RPMI7951 (cell line): ENCODE data around the gene MAGI1. TPM values are rescaled to one million over a fixed set of nuclear protein-coding genes. Genes with fewer than 3 reads are reported as not detected.
A peak's percentile ranks its signal among the peaks of the same experiment; 100 is the strongest.

Source experiments
- DNase-seq: peaks from one replicate; pipeline ENCODE4 v3.0.0-alpha.2; 2012; ENCODE audit warnings: low read depth
- total RNA-seq: library from RNA; depleted of rRNA; stranded (reverse); fragments of >200 nt; shearing (Covaris generic); gene quantifications from 2 replicates; pipeline ENCODE4 v1.2.3, GENCODE V29; 2014

Gene MAGI1
- total RNA-seq, 1 experiment from 2014 or later, result 4.1 TPM

GRCh38 chr3:65671004-65671403 is 367.7 kb downstream of the MAGI1 start:
- no peak for DNase-seq

- DNase-seq, result peak; percentile 23
Measured at GRCh38 chr3:65669163-65669875, 369.4 kb downstream of the MAGI1 start.

- DNase-seq, result no peak
Measured at GRCh38 chr3:65667963-65668362, 370.8 kb downstream of the MAGI1 start.

- peak; percentile 27 for DNase-seq
Measured at GRCh38 chr3:65666448-65667091, 372.1 kb downstream of the MAGI1 start.

GRCh38 chr3:65665915-65666314 is 372.8 kb downstream of the MAGI1 start:
- no peak for DNase-seq

- DNase-seq, result no peak
Measured at GRCh38 chr3:65664931-65665330, 373.8 kb downstream of the MAGI1 start.

GRCh38 chr3:65664446-65664845 is 374.3 kb downstream of the MAGI1 start:
- no peak for DNase-seq

GRCh38 chr3:65662095-65662494 is 376.6 kb downstream of the MAGI1 start:
- no peak for DNase-seq

GRCh38 chr3:65660000-65660598 is 378.6 kb downstream of the MAGI1 start:
- DNase-seq, result no peak

GRCh38 chr3:65659396-65659795 is 379.3 kb downstream of the MAGI1 start:
- peak; percentile 37 for DNase-seq

- no peak for DNase-seq
Measured at GRCh38 chr3:65658401-65658800, 380.3 kb downstream of the MAGI1 start.

GRCh38 chr3:65655061-65655460 is 383.7 kb downstream of the MAGI1 start:
- DNase-seq, result no peak

- no peak for DNase-seq
Measured at GRCh38 chr3:65653731-65654130, 385.0 kb downstream of the MAGI1 start.

GRCh38 chr3:65650247-65650646 is 388.5 kb downstream of the MAGI1 start:
- no peak for DNase-seq

- DNase-seq, result no peak
Measured at GRCh38 chr3:65647369-65647768, 391.3 kb downstream of the MAGI1 start.

- DNase-seq, result no peak
Measured at GRCh38 chr3:65642883-65643282, 395.8 kb downstream of the MAGI1 start.

- no peak for DNase-seq
Measured at GRCh38 chr3:65641777-65642176, 396.9 kb downstream of the MAGI1 start.

GRCh38 chr3:65641045-65641444 is 397.7 kb downstream of the MAGI1 start:
- no peak for DNase-seq

- no peak for DNase-seq
Measured at GRCh38 chr3:65639444-65639843, 399.3 kb downstream of the MAGI1 start.

GRCh38 chr3:65638301-65638700 is 400.4 kb downstream of the MAGI1 start:
- DNase-seq, result no peak

GRCh38 chr3:65636326-65636725 is 402.4 kb downstream of the MAGI1 start:
- DNase-seq, result no peak

GRCh38 chr3:65635657-65636056 is 403.1 kb downstream of the MAGI1 start:
- no peak for DNase-seq

- no peak for DNase-seq
Measured at GRCh38 chr3:65633018-65633638, 405.6 kb downstream of the MAGI1 start.
